Measurements from ENCODE around the gene CEP112. TPM values are rescaled to one million over a fixed set of nuclear protein-coding genes. Genes with fewer than 3 reads are reported as not detected.

CEP112 gene
- total RNA-seq, 4 donors from 2014 or later: 18.9 to 51.8 (median 29.6) TPM

- no peak for TF ChIP-seq CTCF (IDR thresholded peaks at IDR 0.05; ENCODE audit: low read depth)
Measured at GRCh38 chr17:66221343-66221742, 29.4 kb upstream of the CEP112 start.

- no peak for TF ChIP-seq CTCF (IDR thresholded peaks at IDR 0.05; ENCODE audit: low read depth)
Measured at GRCh38 chr17:66220079-66220835, 28.3 kb upstream of the CEP112 start.

GRCh38 chr17:66215529-66215911, 23.6 kb upstream of the CEP112 start:
- TF ChIP-seq CTCF (IDR thresholded peaks at IDR 0.05; ENCODE audit: low read depth): no peak

- TF ChIP-seq CTCF (IDR thresholded peaks at IDR 0.05; ENCODE audit: low read depth): no peak
Measured at GRCh38 chr17:66214884-66215528, 23.1 kb upstream of the CEP112 start.

GRCh38 chr17:66211047-66211810, 19.3 kb upstream of the CEP112 start:
- TF ChIP-seq CTCF (IDR thresholded peaks at IDR 0.05; ENCODE audit: low read depth): no peak

- TF ChIP-seq CTCF (IDR thresholded peaks at IDR 0.05; ENCODE audit: low read depth): no peak
Measured at GRCh38 chr17:66210208-66210574, 18.3 kb upstream of the CEP112 start.

GRCh38 chr17:66207936-66208335, 16.0 kb upstream of the CEP112 start:
- TF ChIP-seq CTCF (IDR thresholded peaks at IDR 0.05; ENCODE audit: low read depth): no peak
